Esophagus muscularis mucosa (tissue), 4 donors: ENCODE results near the gene ARNT2.

Source experiments
- EP300 ChIP-seq: sonication (generic); formaldehyde crosslinking; IDR thresholded peaks from one replicate; pipeline ENCODE4 v1.6.1; 2017; ENCODE audit warnings: antibody characterized with exemption
- POLR2A ChIP-seq: fragments of 450-650 bp; IDR thresholded peaks from one replicate; pipeline ENCODE4 v1.6.1; 2017; ENCODE audit warnings: antibody characterized with exemption, moderate library complexity, mild to moderate bottlenecking, low read depth
- POLR2AphosphoS5 ChIP-seq, 2 donors: sonication (generic); formaldehyde crosslinking; IDR thresholded peaks; one replicate each; pipeline ENCODE4 v1.6.1; 2017; ENCODE audit warnings: antibody characterized with exemption in 2 of 2
- TF ChIP-seq, protein P1 (sequence below), 3 experiments: fragments of 200-600 bp in 2 of 3; fragments of 450-650 bp in 1 of 3; sonication (generic) in 2 of 3; IDR thresholded peaks; one replicate each; pipeline ENCODE4 v1.5.1; 2017 to 2019; ENCODE audit warnings: antibody characterized with exemption in 3 of 3, mild to moderate bottlenecking in 2 of 3, moderate library complexity in 1 of 3

DNA sequence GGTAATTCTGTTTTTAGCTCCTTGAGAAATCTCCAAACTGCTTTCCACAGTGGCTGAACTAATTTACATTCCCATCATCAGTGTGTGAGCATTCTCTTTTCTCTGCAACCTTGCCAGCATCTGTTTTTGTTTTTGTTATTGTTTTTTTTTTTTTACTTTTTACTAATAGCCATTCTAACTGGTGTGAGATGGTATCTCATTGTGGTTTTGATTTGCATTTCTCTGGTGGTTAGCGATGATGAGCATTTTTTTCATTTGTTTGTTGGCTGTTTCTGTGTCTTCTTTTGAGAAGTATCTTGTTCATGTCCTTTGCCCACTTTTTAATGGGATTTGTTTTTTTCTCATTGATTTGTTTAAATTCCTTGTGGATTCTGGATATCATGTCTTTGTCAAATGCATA, 161.2 kb downstream of the ARNT2 start:
- no peak for TF ChIP-seq POLR2A
- no peak for TF ChIP-seq POLR2AphosphoS5 (IDR thresholded peaks at IDR 0.05)
- TF ChIP-seq, protein P1, sequence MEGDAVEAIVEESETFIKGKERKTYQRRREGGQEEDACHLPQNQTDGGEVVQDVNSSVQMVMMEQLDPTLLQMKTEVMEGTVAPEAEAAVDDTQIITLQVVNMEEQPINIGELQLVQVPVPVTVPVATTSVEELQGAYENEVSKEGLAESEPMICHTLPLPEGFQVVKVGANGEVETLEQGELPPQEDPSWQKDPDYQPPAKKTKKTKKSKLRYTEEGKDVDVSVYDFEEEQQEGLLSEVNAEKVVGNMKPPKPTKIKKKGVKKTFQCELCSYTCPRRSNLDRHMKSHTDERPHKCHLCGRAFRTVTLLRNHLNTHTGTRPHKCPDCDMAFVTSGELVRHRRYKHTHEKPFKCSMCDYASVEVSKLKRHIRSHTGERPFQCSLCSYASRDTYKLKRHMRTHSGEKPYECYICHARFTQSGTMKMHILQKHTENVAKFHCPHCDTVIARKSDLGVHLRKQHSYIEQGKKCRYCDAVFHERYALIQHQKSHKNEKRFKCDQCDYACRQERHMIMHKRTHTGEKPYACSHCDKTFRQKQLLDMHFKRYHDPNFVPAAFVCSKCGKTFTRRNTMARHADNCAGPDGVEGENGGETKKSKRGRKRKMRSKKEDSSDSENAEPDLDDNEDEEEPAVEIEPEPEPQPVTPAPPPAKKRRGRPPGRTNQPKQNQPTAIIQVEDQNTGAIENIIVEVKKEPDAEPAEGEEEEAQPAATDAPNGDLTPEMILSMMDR (IDR thresholded peaks at IDR 0.05): no peak
- no peak for TF ChIP-seq EP300
